Measurements from ENCODE around the gene GALNT9. TPM values are rescaled to one million over a fixed set of nuclear protein-coding genes. Genes with fewer than 3 reads are reported as not detected.

Gene GALNT9
- total RNA-seq, 2 experiments from 2014 or later = not detected

DNA sequence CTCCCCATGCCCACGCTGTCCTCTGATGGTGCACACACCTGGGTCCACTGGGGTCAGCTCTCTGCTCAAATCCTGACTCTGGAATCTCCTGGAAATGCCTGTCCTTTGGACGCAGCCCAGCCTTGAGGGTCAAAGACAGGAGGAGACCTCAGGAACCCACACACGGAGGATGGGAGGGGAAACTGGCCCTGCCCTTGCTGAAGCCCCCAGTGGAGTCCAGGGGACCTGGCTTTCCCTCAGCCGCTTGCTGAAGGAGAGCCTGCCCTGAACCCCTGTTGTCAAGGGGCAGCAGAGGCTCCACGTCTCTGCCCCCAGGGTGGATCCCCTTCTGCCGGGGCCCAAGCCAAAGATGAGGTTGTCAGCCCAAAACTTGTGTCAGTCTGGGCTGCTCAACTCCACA, 16.9 kb downstream of the GALNT9 start:
- Mint-ChIP-seq H3K4me3 (no peak overlapping the region), H3K27ac (no peak overlapping the region), H3K9me3 (peaks cover 3% of the 10 kb centered on the region), H3K27me3 (peaks cover 12% of the 10 kb centered on the region), H3K4me1 (ENCODE audit: low read depth) (no peaks in the 10 kb centered on the region), H3K36me3 (ENCODE audit: low read depth) (no peaks in the 10 kb centered on the region)
- Histone ChIP-seq H3K36me3 (ENCODE audit: insufficient read depth, low read length) (no peaks in the 10 kb centered on the region), H3K4me3 (ENCODE audit: low read length) (no peak overlapping the region), H3K4me1 (ENCODE audit: insufficient read depth, low read length) (no peaks in the 10 kb centered on the region), H3K9me3 (ENCODE audit: control insufficient read depth in 1 of 2, insufficient read depth in 1 of 2, low read length in 2 of 2) (peaks cover 10 to 63% of the 10 kb centered on the region in 2 experiments), H3K27me3 (ENCODE audit: control insufficient read depth in 1 of 2, insufficient read depth in 2 of 2, low read length in 2 of 2) (peaks cover 0 to 5% of the 10 kb centered on the region in 2 experiments), H3K27ac (ENCODE audit: low read depth in 1 of 2, low read length in 2 of 2) (no peak overlapping the region)
- ChIA-PET CTCF (no interaction called here), POLR2A (no interaction called here)
- ATAC-seq (ENCODE audit: poor library complexity) (no peak), DNase-seq (no peak)
- intact Hi-C loops (cut with DNase I, micrococcal nuclease) = no loop called here
- TF ChIP-seq, protein P1, sequence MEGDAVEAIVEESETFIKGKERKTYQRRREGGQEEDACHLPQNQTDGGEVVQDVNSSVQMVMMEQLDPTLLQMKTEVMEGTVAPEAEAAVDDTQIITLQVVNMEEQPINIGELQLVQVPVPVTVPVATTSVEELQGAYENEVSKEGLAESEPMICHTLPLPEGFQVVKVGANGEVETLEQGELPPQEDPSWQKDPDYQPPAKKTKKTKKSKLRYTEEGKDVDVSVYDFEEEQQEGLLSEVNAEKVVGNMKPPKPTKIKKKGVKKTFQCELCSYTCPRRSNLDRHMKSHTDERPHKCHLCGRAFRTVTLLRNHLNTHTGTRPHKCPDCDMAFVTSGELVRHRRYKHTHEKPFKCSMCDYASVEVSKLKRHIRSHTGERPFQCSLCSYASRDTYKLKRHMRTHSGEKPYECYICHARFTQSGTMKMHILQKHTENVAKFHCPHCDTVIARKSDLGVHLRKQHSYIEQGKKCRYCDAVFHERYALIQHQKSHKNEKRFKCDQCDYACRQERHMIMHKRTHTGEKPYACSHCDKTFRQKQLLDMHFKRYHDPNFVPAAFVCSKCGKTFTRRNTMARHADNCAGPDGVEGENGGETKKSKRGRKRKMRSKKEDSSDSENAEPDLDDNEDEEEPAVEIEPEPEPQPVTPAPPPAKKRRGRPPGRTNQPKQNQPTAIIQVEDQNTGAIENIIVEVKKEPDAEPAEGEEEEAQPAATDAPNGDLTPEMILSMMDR (IDR thresholded peaks at IDR 0.05) = no peak

DNA sequence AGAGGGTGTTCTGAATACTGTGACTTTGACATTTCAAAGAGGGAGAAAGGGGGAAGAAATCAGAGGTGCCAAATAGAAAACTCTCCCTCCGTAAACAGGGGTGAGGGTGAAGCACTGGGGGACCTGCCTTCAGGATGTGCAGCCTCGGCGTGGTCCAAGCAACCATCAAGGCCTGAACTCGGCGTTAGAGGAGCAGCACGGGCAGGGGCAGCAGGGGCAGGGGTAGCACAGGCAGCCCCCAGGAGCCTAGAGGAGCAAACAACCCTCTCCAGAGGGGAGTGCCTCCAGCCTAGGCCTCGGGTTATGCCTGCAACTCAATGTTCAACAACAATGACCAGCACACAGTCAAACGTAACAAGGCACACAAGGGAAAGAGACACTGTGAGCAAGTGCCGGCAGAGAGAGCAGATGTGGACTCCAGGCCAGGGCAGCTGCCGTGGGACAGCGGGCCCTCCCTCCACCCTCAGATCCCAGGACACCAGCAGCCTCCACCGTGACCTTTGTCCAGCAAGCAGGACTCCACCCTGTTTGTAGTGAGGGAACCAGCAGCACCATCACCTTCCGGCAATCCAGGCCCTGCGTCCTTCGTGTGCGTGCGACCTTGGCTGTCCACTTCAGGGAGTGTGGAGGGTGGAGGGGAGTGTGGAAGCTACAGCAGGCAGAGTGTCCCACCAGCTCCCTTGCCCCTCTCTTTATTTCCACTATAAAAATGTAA, 18.0 kb downstream of the GALNT9 start:
- Histone ChIP-seq H3K4me1 (ENCODE audit: insufficient read depth, low read length) (no peaks in the 10 kb centered on the region), H3K27ac (ENCODE audit: low read depth in 1 of 2, low read length in 2 of 2) (no peak overlapping the region), H3K4me3 (ENCODE audit: low read length) (no peak overlapping the region), H3K27me3 (ENCODE audit: control insufficient read depth in 1 of 2, insufficient read depth in 2 of 2, low read length in 2 of 2) (no peaks in the 10 kb centered on the region), H3K36me3 (ENCODE audit: insufficient read depth, low read length) (no peaks in the 10 kb centered on the region), H3K9me3 (ENCODE audit: control insufficient read depth in 1 of 2, insufficient read depth in 1 of 2, low read length in 2 of 2) (peaks cover 10 to 59% of the 10 kb centered on the region in 2 experiments)
- no peak overlapping the region for H3K4me3 Mint-ChIP-seq
- H3K27me3 Mint-ChIP-seq = peaks cover 10% of the 10 kb centered on the region
- DNase-seq = no peak
- CTCF ChIA-PET = no interaction called here
- TF ChIP-seq, protein P1 (IDR thresholded peaks at IDR 0.05) = no peak
- H3K27ac Mint-ChIP-seq = no peak overlapping the region
- POLR2A ChIA-PET = no interaction called here
- H3K36me3 Mint-ChIP-seq (ENCODE audit: low read depth) = no peaks in the 10 kb centered on the region
- H3K9me3 Mint-ChIP-seq = peaks cover 3% of the 10 kb centered on the region
- intact Hi-C loops (cut with DNase I, micrococcal nuclease) = no loop called here
- ATAC-seq (ENCODE audit: poor library complexity) = no peak
- H3K4me1 Mint-ChIP-seq (ENCODE audit: low read depth) = no peaks in the 10 kb centered on the region

DNA sequence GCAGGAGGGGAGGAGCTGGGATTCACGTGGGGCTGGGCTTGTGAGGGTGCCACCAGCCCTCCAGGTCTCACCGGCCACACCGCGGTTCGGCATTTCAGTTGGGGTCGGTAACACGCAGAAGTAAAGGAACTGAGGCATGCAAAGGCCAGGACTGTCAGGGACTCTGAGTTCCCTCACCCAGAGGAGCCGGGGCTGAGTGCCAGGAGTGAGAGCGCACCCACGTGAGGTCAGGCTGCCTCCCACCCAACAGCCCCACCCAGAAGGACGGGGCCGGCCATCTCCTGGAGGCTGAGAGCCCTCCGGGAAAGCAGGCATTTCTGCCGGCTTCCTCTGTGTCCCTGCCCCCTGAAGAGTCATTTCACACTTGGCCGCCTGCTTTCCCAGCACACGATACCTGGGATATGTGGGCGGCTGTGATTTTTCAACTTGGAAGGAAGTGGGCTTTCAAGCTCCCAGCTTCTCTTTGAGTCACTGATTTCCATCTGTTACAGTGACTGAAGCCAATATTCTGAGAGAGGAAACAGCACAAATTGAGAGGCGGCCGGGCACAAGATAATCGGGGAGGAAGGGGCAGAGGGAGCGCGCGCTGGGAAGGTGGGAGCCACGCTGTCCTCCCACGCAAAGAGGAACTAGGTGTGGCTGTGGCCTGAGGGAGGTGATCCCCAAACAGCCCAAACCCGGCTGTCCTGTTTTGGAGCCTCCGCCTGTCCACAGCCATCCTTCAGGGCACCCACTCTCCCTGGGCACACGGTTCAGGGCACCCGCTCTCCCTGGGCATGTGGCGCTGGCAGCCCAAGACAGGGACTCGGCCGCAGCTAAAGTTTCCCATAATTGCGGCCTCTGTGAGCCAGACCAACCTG, 19.0 kb downstream of the GALNT9 start:
- Histone ChIP-seq H3K27ac (ENCODE audit: low read depth in 1 of 2, low read length in 2 of 2) (no peak overlapping the region), H3K27me3 (ENCODE audit: control insufficient read depth in 1 of 2, insufficient read depth in 2 of 2, low read length in 2 of 2) (no peaks in the 10 kb centered on the region), H3K4me1 (ENCODE audit: insufficient read depth, low read length) (no peaks in the 10 kb centered on the region), H3K4me3 (ENCODE audit: low read length) (no peak overlapping the region), H3K9me3 (ENCODE audit: control insufficient read depth in 1 of 2, insufficient read depth in 1 of 2, low read length in 2 of 2) (peaks cover 10 to 57% of the 10 kb centered on the region in 2 experiments), H3K36me3 (ENCODE audit: insufficient read depth, low read length) (no peaks in the 10 kb centered on the region)
- no peaks in the 10 kb centered on the region for H3K36me3 Mint-ChIP-seq (ENCODE audit: low read depth)
- peaks cover 3% of the 10 kb centered on the region for H3K9me3 Mint-ChIP-seq
- CTCF ChIA-PET = no interaction called here
- no peak overlapping the region for H3K27ac Mint-ChIP-seq
- intact Hi-C loops (cut with DNase I, micrococcal nuclease) = no loop called here
- no peaks in the 10 kb centered on the region for H3K4me1 Mint-ChIP-seq (ENCODE audit: low read depth)
- peaks cover 9% of the 10 kb centered on the region for H3K27me3 Mint-ChIP-seq
- POLR2A ChIA-PET = no interaction called here
- DNase-seq (no peak), ATAC-seq (ENCODE audit: poor library complexity) (no peak)
- TF ChIP-seq, protein P1 (IDR thresholded peaks at IDR 0.05) = no peak
- H3K4me3 Mint-ChIP-seq = no peak overlapping the region

Measured in CD4-positive, alpha-beta T cell (primary cell).